Loucy (cell line): ENCODE measurements around the gene TMEM14A.

Experiments used
- EZH2phosphoT487 ChIP-seq: fragments of 200-600 bp; IDR thresholded peaks from 2 replicates; pipeline ENCODE4 v1.6.1; 2018; ENCODE audit warnings: antibody characterized with exemption, mild to moderate bottlenecking, moderate library complexity, borderline replicate concordance
- TF ChIP-seq, protein P1 (sequence below): fragments of 200-600 bp; sonication (generic); conservative IDR thresholded peaks from 2 replicates; pipeline ENCODE4 v1.5.1; 2014; ENCODE audit warnings: mild to moderate bottlenecking, antibody characterized with exemption, low read length

GRCh38 chr6:52622810-52623209, 48.1 kb upstream of the TMEM14A start:
- TF ChIP-seq, protein P1, sequence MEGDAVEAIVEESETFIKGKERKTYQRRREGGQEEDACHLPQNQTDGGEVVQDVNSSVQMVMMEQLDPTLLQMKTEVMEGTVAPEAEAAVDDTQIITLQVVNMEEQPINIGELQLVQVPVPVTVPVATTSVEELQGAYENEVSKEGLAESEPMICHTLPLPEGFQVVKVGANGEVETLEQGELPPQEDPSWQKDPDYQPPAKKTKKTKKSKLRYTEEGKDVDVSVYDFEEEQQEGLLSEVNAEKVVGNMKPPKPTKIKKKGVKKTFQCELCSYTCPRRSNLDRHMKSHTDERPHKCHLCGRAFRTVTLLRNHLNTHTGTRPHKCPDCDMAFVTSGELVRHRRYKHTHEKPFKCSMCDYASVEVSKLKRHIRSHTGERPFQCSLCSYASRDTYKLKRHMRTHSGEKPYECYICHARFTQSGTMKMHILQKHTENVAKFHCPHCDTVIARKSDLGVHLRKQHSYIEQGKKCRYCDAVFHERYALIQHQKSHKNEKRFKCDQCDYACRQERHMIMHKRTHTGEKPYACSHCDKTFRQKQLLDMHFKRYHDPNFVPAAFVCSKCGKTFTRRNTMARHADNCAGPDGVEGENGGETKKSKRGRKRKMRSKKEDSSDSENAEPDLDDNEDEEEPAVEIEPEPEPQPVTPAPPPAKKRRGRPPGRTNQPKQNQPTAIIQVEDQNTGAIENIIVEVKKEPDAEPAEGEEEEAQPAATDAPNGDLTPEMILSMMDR = no peak
- TF ChIP-seq EZH2phosphoT487 = no peak
